ENCODE measurements around the gene TMEM132C. TPM values are rescaled to one million over a fixed set of nuclear protein-coding genes. Genes with fewer than 3 reads are reported as not detected.
"Not testable (repeated sequence)": the region's sequence is repeated elsewhere in the genome, so short reads cannot be mapped to it uniquely, and the experiment has no call there.

The TMEM132C gene
- total and polyA plus RNA-seq, 7 donors, result 0.60 to 3.5 (median 1.7) TPM; not detected in 1

DNA sequence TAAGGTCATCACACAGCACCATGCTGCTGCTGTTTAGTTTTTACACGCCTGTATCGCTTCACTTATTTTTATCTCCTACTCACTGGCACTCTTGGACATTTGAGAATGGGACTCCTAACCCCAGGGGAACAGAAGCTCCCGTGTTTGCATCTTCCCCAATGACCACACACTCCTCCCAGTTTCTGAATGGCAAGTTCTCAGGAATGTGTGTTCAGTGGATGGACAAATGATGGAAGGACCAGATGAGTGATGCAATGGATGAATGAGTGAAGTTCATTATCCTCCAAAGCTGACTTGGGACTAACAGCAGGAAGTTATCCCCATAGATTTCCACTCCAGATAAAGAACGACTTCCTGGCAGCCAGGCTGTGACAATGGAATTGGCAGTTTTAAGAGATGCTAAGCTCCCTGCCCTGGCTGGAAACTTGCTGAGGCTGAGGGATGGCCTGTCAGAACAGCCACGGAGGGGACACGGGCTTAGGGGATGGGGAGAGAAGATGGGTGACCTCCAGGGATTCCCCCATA is 325.3 kb downstream of the TMEM132C start:
- DNase-seq, result no peak
- Histone ChIP-seq H3K27me3 (no peaks in the 10 kb centered on the region), H3K9me3 (no peaks in the 10 kb centered on the region), H3K4me3 (no peak overlapping the region), H3K27ac (no peak overlapping the region), H3K36me3 (no peaks in the 10 kb centered on the region), H3K4me1 (no peaks in the 10 kb centered on the region)
- no peak for TF ChIP-seq POLR2AphosphoS5 (IDR thresholded peaks at IDR 0.05)
- no peak for TF ChIP-seq POLR2A (IDR thresholded peaks at IDR 0.05)
- TF ChIP-seq CTCF (IDR thresholded peaks at IDR 0.05), result no peak
- TF ChIP-seq EP300 (IDR thresholded peaks at IDR 0.05), result no peak
- 53 to 75% methylated on average over 6 of the region's 6 CpGs for WGBS, 2 donors
- intact Hi-C loops (cut with DNase I), result no loop called here

- no peaks in the 10 kb centered on the region for H3K36me3 ChIP-seq
- WGBS, 2 donors, result 64 to 68% methylated on average over 7 of the region's 7 CpGs
- no peaks in the 10 kb centered on the region for H3K4me1 ChIP-seq
- DNase-seq, result no peak
- H3K9me3 ChIP-seq, result no peaks in the 10 kb centered on the region
- H3K4me3 ChIP-seq, result no peak overlapping the region
- intact Hi-C loops (cut with DNase I), result no loop called here
- TF ChIP-seq POLR2A (IDR thresholded peaks at IDR 0.05), result no peak
- no peak overlapping the region for H3K27ac ChIP-seq
- H3K27me3 ChIP-seq, result no peaks in the 10 kb centered on the region
Observed at GRCh38 chr12:128594521-128594920, 327.6 kb downstream of the TMEM132C start.

GRCh38 chr12:128595609-128596008 is 328.6 kb downstream of the TMEM132C start:
- Histone ChIP-seq H3K9me3 (no peaks in the 10 kb centered on the region), H3K27ac (no peak overlapping the region), H3K4me1 (no peaks in the 10 kb centered on the region), H3K36me3 (no peaks in the 10 kb centered on the region), H3K4me3 (no peak overlapping the region), H3K27me3 (no peaks in the 10 kb centered on the region)
- TF ChIP-seq EP300 (IDR thresholded peaks at IDR 0.05) (no peak), CTCF (IDR thresholded peaks at IDR 0.05) (no peak), POLR2AphosphoS5 (IDR thresholded peaks at IDR 0.05) (no peak), POLR2A (IDR thresholded peaks at IDR 0.05) (no peak)
- peak; percentile 46 for DNase-seq
- intact Hi-C loops (cut with DNase I), result no loop called here
- WGBS, 2 donors, result 80 to 91% methylated on average over 8 of the region's 8 CpGs

DNA sequence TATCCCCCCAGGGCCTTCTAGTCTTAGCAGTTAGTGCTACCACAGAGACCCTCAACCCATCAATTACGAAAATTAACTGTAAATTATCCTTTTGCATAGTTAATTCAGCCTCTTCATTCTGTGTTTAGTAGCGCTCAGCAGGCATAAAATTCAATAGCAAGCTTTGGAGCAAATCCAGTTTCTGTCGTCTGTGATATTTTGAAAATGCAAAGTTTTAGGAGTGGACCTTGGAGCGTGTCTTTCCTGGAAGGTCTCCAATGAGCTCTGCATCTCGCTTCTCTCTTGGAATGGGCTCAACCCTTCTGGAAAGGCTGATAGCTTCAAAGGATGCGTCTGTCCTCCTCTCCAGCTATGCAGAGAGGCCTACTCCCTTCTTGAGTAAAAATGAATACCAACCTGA is 333.9 kb downstream of the TMEM132C start:
- intact Hi-C loops (cut with DNase I), result no loop called here

GRCh38 chr12:128603573-128604115 is 336.7 kb downstream of the TMEM132C start:
- intact Hi-C loops (cut with DNase I), result no loop called here
- no peaks in the 10 kb centered on the region for H3K36me3 ChIP-seq
- TF ChIP-seq EP300 (IDR thresholded peaks at IDR 0.05), result no peak
- TF ChIP-seq POLR2A (IDR thresholded peaks at IDR 0.05), result no peak
- TF ChIP-seq CTCF (IDR thresholded peaks at IDR 0.05), result no peak
- no peak for TF ChIP-seq POLR2AphosphoS5 (IDR thresholded peaks at IDR 0.05)
- 12 to 48% methylated on average over 4 of the region's 4 CpGs for WGBS, 2 donors
- no peak overlapping the region for H3K27ac ChIP-seq
- H3K9me3 ChIP-seq, result no peaks in the 10 kb centered on the region
- H3K4me1 ChIP-seq, result no peaks in the 10 kb centered on the region
- no peak for DNase-seq
- no peaks in the 10 kb centered on the region for H3K27me3 ChIP-seq
- H3K4me3 ChIP-seq, result no peak overlapping the region

More for the DNA sequence above, 333.9 kb downstream of the TMEM132C start:
- Histone ChIP-seq H3K27me3 (no peaks in the 10 kb centered on the region), H3K4me1 (no peaks in the 10 kb centered on the region), H3K27ac (no peak overlapping the region), H3K9me3 (no peaks in the 10 kb centered on the region), H3K36me3 (no peaks in the 10 kb centered on the region), H3K4me3 (no peak overlapping the region)
- DNase-seq, result no peak
- WGBS, 2 donors, result 69 to 80% methylated on average over 6 of the region's 6 CpGs
- no peak for TF ChIP-seq EP300 (IDR thresholded peaks at IDR 0.05)
- TF ChIP-seq POLR2AphosphoS5 (IDR thresholded peaks at IDR 0.05), result no peak
- no peak for TF ChIP-seq POLR2A (IDR thresholded peaks at IDR 0.05)
- TF ChIP-seq CTCF (IDR thresholded peaks at IDR 0.05), result no peak

GRCh38 chr12:128604219-128604618 is 337.2 kb downstream of the TMEM132C start:
- H3K4me3 ChIP-seq; DNase-seq; H3K36me3 ChIP-seq; H3K9me3 ChIP-seq; H3K27me3 ChIP-seq; H3K27ac ChIP-seq; intact Hi-C loops (cut with DNase I); H3K4me1 ChIP-seq: not testable (repeated sequence)
- WGBS, 2 donors, result 73 to 78% methylated on average over 1 of the region's 1 CpG

All from sigmoid colon (tissue), 7 donors.